Measurements from ENCODE around the gene HNRNPLL. TPM values are rescaled to one million over a fixed set of nuclear protein-coding genes. Genes with fewer than 3 reads are reported as not detected.

The HNRNPLL gene
- total RNA-seq, 1 donor from 2014 or later, result 39.2 TPM

GRCh38 chr2:38557217-38557616, 45.5 kb downstream of the HNRNPLL start:
- DNase-seq (ENCODE audit: low read depth), result no peak
- H3K4me3 ChIP-seq (ENCODE audit: low read depth, low read length), result no peak overlapping the region
- TF ChIP-seq, protein P1, sequence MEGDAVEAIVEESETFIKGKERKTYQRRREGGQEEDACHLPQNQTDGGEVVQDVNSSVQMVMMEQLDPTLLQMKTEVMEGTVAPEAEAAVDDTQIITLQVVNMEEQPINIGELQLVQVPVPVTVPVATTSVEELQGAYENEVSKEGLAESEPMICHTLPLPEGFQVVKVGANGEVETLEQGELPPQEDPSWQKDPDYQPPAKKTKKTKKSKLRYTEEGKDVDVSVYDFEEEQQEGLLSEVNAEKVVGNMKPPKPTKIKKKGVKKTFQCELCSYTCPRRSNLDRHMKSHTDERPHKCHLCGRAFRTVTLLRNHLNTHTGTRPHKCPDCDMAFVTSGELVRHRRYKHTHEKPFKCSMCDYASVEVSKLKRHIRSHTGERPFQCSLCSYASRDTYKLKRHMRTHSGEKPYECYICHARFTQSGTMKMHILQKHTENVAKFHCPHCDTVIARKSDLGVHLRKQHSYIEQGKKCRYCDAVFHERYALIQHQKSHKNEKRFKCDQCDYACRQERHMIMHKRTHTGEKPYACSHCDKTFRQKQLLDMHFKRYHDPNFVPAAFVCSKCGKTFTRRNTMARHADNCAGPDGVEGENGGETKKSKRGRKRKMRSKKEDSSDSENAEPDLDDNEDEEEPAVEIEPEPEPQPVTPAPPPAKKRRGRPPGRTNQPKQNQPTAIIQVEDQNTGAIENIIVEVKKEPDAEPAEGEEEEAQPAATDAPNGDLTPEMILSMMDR (IDR thresholded peaks at IDR 0.05; ENCODE audit: insufficient read depth, low read length, poor library complexity, severe bottlenecking), result no peak
- H3K36me3 ChIP-seq (ENCODE audit: control insufficient read depth, insufficient read depth, low read length), result peaks cover 2% of the 10 kb centered on the region
- H3K27me3 ChIP-seq (ENCODE audit: control insufficient read depth, insufficient read depth, low read length), result no peaks in the 10 kb centered on the region

DNA sequence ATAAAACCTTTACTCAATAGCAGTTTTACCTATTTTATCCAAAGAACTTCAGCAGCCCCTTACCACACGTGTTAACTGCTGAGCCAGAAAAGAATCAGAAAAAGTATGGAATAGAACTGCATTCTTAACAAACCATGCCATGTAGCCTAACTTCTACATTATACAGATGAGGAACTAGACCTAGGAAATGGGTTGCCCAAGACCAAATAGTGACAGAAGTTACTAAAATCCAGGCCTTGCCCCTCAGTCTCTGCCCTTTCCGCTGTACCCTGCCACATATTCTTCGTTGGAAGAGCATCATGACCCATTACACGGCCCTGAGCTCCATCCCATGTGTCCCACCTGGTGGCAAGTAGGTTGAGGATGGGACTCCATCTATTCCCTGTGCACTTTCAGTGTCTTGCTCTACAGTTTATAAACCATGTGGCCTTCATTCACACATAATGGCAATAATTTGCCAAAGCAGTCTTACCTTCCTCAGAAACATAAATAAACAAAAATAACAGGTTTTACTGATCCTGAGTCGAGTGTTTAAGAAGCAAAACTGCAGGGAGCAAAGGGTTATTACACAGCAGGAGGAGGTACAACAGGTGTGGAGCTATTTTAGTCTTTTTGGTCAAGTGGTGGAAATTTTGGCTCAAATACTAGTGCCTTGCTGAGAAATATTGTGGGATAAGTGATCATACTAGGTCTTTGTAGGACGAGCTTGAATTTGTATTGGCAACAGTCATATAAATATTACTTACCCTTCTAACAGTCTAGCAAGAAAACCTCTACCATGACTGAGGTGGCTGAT, 46.5 kb downstream of the HNRNPLL start:
- Histone ChIP-seq H3K27me3 (ENCODE audit: control insufficient read depth, insufficient read depth, low read length) (no peaks in the 10 kb centered on the region), H3K4me3 (ENCODE audit: low read depth, low read length) (no peak overlapping the region), H3K36me3 (ENCODE audit: control insufficient read depth, insufficient read depth, low read length) (peaks cover 2% of the 10 kb centered on the region)
- DNase-seq (ENCODE audit: low read depth), result no peak
- TF ChIP-seq, protein P1 (IDR thresholded peaks at IDR 0.05; ENCODE audit: insufficient read depth, low read length, poor library complexity, severe bottlenecking), result no peak

GRCh38 chr2:38554973-38555595, 47.6 kb downstream of the HNRNPLL start:
- TF ChIP-seq, protein P1 (IDR thresholded peaks at IDR 0.05; ENCODE audit: insufficient read depth, low read length, poor library complexity, severe bottlenecking), result peak; percentile 50
- Histone ChIP-seq H3K27me3 (ENCODE audit: control insufficient read depth, insufficient read depth, low read length) (no peaks in the 10 kb centered on the region), H3K4me3 (ENCODE audit: low read depth, low read length) (no peak overlapping the region), H3K36me3 (ENCODE audit: control insufficient read depth, insufficient read depth, low read length) (peaks cover under 1% of the 10 kb centered on the region)
- DNase-seq (ENCODE audit: low read depth), result no peak

DNA sequence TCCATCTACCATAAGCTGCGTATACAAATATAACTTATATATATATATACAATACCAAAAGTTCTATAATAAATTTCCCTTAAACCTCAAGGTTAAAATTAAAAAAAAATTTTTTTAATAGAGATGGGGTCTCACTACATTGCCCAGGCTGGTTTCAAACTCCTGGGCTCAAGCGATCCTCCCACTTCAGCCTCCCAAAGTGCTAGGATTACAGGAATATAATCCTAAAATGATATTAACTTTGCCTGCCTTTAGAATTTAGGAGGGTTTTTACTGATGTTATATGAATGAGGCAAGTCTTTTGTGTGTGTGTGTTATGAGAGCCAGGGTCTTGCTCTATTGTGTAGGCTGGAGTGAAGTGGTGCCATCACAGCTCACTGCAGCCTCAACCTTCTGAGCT, 49.2 kb downstream of the HNRNPLL start:
- no peak for DNase-seq (ENCODE audit: low read depth)
- no peaks in the 10 kb centered on the region for H3K36me3 ChIP-seq (ENCODE audit: control insufficient read depth, insufficient read depth, low read length)
- no peaks in the 10 kb centered on the region for H3K27me3 ChIP-seq (ENCODE audit: control insufficient read depth, insufficient read depth, low read length)
- TF ChIP-seq, protein P1 (IDR thresholded peaks at IDR 0.05; ENCODE audit: insufficient read depth, low read length, poor library complexity, severe bottlenecking), result no peak
- no peak overlapping the region for H3K4me3 ChIP-seq (ENCODE audit: low read depth, low read length)

GRCh38 chr2:38552259-38552658, 50.5 kb downstream of the HNRNPLL start:
- no peaks in the 10 kb centered on the region for H3K27me3 ChIP-seq (ENCODE audit: control insufficient read depth, insufficient read depth, low read length)
- DNase-seq (ENCODE audit: low read depth), result no peak
- no peaks in the 10 kb centered on the region for H3K36me3 ChIP-seq (ENCODE audit: control insufficient read depth, insufficient read depth, low read length)
- TF ChIP-seq, protein P1 (IDR thresholded peaks at IDR 0.05; ENCODE audit: insufficient read depth, low read length, poor library complexity, severe bottlenecking), result no peak
- no peak overlapping the region for H3K4me3 ChIP-seq (ENCODE audit: low read depth, low read length)

Data from kidney epithelial cell (primary cell).